NOMO-1 treated with dmso at 0.1 percent for 144 hours (cell line): ENCODE measurements around the gene SMOC2.

Experiments
- DNase-seq: peaks from one replicate; lab custom pipeline; 2025; ENCODE audit not compliant: unreplicated experiment; lab: John Stamatoyannopoulos, UW

Gene SMOC2

DNA sequence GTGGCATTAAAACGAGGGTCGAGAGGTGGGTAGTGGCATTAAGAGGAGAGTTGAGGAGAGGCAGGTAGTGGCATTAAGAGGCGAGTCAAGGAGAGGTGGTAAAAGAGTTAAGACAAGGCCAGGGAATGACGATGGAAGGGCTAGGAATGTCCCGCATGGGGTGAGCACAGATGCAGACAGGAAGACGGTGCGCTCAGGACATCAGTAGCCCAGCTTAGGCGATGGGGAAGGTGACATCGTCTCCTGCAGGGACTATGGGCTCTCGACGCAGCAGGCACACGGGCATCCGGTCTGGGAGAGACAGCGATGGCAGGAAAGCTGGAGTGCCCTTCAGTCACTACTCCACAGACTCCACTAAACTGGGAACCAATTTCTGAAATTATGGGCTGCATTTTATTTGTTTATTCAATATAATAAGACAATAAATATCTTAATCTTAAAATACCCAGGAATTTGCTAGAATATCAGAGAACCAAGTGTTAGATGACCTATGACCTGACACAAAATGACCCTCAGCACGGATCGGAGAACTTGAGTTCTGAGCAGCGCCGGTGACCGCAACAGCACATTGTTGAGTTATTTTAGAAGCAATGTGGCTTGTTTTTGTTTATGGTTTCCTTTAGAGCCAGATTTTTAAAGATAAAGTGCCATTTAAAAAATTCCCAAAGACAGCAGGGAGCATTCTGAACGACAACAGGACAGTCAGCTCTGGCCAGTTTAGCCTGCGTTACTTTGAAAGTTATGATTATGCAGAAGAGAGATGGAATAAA, 177.7 kb downstream of the SMOC2 start:
- no peak for DNase-seq

DNA sequence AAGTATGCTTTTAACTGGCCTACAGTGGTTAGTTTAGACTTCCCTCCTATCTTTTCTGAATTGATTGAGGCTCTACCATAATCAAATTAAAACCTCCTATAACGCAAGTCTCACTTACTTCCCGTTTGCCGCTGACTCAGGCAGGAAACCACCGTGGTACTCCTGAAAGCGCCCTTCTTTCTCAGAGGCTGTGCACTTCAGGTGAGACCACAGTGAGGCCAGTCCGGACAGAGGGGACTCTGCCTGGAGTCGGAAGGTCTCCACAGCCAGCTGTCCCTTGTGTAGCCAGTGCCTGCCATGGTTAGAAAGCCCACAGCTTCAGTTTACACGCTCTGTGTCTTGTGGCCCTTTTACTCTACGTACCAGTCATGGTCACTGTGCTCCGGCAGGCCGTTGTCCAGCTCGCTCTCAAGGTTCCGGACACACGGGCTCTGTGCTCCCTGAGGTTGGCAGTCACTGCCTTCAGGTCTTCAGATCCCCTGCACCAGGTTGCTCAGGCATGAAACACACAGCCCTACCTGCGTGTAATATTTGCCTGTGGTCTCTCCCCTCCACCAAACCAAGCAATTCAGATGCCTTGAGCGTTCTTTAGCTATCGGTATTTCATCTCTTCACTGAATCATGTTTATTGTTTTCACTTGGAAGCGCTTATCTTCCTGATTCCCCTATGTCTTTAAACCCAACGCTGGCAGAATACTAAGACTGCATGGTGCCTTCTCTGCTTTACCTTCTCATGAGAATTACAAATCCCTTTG, 178.8 kb downstream of the SMOC2 start:
- no peak for DNase-seq

DNA sequence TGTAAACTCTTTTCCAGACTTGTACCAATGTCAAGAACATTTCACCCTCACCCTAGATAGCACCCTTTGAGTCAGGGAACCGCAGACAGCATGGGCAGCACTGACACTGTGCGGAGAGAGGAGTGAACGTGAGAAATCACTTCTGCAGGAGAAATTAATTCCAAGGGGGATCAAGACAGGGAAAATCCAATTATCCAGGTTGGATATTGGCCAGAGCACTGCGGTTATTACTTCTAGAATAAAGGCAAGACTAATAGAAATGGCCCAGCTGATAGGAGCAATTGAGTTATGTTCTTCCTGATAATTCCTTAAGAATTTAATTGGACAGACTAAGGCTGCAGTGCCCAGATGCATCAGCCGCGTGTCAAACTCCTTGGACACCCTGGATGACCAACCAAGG, 179.6 kb downstream of the SMOC2 start:
- DNase-seq = no peak

DNA sequence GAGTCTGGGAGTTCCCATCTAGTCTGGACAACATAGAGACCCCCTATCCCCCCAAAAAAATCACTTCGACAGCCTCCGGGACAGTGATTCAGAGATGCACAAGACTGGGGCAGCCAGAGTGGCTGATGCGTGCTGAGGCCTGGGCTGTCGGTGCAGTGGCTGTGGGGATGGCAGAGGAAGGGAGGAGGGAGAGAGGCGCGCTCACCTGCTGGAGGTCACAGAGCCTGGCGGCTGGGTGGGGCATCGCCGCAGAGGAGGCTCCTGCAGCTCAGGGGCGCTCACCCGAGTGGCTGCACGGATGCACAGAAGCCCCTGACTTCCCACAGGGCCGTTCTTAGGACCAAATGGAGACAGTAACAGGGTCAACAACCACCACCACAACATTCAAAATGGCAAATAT, 182.8 kb downstream of the SMOC2 start:
- DNase-seq = no peak

DNA sequence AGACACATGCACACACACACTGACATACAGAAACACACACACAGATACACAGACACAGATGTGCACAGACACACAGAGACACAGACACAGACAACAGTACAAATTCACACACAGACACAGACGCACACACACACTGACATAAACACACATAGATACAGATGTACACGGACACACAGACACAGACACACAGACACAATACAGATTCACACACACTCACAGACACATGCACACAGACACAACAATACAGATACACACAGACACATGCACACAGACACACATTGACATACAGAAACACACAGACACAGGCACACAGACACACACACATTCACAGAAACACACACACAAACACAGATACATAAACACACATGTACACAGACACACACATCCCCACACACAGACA, 183.6 kb downstream of the SMOC2 start:
- DNase-seq = no peak

DNA sequence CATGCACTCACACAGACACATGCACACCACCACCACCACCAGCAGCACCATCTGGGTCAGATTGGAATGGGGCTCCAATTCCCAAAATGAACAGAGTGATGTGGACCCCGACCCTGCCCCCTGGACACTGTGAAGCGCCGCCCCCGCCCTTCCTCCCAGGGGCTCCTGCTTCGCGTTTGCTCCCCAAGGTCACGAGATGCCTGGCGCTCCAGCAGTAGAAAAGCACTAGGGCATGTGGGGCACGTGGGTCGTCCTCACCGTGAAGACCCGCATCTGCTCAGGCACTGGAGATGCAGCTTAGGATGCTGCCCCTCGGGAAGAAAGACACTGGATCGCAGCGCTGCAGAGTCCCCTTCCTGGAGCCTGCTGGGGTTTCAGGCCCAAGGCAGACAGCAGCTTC, 184.0 kb downstream of the SMOC2 start:
- DNase-seq = no peak

DNA sequence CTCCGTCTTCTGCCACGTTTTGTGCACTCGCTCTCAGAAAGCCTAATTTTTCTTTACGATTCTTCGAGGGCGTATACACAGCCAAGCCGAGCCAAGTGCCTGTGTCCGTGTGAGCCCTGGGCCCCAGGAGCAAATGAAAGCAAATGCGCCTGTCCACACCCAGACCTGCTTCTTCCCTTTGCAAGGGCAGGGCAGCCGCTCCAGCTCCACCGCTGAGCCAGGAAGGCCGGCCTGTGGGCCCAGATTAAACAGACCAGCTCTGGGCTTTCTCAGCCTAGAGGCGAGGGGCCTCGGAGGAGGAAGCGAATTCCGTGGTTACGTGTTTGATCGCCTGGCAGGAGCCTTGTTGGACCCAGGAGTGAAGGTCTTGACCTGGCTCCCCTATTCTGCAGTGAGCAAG, 184.6 kb downstream of the SMOC2 start:
- no peak for DNase-seq

DNA sequence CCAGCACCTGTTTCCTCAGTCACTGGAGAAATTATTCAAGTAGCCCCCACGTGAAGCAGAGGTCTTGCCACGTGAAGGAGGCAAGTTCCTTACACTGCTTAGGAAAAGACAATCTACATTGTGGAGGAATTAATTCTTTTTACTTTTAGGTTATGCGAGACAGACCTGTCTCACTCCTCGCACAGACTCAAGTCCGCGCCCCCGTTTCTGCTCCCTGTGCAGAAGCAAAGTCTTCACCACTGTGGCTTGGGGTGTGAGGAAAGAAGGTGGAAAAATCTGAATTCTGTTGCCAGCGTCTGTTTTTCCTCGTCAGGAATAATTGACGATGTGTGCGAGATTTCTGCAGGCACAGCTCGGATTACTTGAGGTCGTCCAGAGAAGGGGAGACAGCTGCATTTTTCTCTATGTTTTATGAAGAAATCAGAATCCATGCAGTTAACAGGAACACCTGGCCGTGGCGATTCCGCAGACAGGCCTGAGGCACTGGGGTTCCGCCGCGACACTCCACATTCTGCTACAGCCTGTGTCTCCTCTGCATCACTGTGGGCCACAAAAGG, 185.1 kb downstream of the SMOC2 start:
- no peak for DNase-seq

DNA sequence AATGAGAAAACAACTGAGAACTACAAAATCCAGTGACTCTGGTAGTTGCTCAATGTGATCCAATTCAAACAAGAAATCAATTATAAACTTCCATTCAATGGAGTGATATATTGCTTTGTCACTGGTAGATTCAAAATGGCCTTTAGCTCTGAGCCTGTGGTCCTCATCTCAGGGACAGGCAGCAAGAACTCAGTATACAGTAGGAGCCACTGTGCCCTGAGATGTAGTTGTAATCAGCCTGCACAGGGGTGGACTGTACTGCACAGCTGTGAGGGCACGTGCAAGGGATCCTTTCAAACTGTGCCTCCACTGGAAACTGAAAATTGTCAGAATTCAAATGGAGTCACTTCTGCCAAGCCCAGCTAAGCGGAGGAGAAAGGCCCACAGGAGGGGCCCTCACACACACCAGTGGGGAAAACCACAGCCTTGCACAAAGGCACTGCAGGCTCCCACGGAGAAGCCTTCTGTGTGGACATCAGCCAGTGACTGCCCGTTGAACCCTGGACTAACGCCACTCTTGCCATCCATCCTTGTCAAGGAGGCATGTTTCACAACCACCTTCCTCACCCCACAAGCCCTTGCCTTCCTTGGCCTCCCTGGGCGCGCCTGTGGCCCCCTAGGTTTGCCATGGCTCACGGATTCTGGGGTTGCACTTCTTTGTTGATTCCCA, 186.7 kb downstream of the SMOC2 start:
- no peak for DNase-seq

DNA sequence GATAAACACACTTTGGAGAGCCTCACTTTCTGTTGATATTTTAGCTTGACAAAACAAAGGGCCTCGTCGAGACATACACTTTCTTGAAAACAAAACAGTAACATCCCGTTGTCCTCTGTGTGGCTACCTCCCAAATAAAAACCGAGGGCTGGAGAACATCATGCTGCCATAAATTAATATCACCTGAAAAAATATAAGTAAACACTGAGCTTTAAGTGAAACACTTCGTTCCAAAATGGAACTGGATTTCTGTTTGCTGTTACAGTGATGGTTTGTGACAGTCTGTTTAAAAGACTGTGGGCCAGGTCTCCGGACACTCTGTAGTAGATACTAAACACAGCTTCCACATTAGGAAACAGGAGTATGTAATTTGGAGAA, 187.2 kb downstream of the SMOC2 start:
- no peak for DNase-seq

DNA sequence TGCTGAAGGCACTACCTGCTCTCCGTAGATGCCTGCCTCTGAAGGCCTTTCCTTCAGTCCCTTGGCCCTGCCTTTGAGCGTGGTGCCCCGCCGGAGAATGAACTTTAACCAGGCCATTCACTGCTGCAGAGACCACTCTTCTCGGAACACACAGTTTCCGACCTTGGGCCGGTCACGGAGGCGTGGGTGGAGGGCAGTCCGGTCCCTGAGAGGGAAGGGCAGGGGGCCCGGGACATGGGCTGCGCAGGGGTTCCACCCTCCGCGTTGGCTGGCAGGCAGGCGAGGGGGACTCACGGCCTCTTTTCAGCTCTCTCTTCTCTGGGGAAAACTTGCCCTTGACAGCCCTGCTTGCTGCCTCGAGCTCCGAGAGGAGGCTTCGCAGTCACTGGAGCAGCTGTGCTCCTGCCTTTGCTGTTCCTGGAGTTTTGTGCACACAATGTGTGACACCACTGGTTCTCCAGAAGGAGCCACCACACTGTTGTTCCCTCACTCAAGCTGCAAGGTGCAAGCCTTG, 187.8 kb downstream of the SMOC2 start:
- no peak for DNase-seq

DNA sequence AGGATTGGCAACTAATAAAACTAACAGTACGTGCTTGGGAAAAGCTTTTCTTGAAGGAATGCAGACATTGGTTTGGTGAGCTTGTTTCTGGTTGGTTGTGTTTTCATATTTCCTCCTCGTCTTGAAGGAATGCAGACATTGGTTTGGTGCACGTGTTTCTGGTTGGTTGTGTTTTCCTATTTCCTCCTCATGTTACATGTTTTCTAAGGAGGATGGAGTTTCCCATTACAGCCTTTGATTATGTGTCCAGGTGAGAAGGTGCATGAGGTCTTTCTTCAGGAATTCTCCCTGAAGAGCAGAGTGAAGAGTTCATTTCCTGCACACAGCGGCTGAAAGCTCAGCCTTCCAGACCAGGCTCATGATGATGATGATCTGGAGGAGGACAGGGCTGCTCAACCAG, 190.6 kb downstream of the SMOC2 start:
- DNase-seq = no peak

DNA sequence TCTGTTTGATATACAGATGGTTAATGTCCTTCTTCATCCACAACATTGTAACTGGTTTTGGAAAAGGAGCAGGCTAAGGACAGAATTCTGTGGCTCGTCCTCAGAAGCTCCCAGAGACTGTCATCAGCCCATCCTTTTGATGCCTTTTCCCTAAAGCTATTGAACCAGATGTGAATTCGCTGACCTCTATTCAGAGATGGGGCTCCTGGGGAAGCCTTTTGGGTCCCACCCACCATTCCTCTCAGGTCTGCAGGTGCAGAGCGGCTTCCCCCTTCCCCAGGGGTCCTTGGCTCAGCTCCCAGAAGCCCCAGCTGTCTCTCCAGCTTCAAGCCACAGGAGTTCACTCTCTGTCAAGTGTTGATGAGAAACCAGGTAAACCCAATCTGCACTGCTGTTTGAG, 191.7 kb downstream of the SMOC2 start:
- DNase-seq = no peak

DNA sequence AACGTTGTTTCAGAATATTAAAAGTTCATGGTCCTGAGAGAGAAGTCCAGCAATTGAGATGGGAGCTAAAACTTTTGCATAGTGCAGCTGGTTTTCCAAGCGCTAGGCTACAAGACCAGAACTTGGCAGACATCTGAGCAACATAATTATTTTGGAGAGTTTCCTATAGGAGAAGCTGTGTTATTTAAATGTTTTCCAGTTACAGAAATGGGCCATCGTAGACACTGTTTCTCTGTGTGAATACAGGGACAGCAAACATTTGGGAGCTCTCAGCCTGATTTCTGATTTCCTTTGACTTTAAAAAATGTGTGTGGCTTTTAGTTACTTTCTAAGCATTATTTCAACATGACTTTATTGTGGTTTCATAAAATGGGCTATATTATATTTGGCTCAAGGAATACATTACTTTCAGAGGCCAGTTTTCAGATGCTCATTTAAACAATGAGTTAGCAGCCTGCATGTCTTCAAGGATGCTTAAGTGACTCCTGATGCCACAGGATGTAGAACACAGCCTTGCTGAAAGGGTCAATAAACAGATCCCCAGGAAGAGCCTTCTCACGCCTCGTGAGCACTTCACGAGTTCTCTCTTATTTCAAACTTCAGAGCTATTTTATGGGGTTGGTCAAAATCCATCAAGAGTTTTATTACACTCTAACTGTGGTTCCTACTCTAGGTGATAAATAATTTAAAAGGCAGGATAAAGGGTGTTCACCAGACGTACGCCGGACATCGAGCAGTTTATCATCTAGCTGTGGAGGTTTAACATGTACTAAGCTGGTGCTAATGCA, 193.8 kb downstream of the SMOC2 start:
- DNase-seq = no peak

DNA sequence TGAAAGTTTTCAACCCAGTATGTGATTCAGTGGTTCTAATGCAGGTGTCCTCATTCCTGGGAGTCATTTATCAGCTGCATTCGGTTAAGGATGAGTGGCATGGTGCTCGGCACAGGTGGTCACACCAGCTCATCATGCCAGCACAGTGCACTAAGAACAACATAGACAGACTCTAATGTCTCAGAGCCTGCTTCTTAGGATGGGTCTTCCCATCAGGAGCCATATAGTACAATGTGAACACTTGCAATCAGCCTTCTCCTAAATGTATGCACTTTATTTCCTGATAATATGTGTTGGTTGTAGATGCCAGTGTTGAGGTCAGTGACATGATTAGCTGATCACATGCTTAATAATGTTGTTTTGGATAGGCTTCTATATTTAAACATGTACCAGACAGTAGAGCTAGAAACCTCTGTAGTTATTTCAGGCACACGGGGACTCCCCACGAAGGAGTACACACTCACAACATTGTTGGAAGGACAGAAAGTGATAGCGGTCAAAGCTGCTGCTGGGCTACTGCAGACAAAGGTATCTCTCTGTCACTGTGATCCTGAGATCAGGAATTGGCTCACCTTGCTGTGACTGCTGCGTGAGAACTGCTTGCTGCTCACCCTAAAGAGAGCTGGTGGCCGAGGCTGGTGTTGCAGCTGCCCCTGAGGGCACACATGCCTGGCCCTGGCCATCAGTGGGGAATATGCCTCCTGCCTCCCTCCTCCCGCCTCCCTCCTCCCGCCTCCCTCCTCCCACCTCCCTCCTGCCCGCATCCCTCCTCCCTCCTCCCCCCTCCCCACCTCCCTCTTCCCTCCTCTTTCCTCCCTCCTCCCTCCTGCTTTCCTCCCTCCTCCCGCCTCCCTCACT, 195.4 kb downstream of the SMOC2 start:
- no peak for DNase-seq

DNA sequence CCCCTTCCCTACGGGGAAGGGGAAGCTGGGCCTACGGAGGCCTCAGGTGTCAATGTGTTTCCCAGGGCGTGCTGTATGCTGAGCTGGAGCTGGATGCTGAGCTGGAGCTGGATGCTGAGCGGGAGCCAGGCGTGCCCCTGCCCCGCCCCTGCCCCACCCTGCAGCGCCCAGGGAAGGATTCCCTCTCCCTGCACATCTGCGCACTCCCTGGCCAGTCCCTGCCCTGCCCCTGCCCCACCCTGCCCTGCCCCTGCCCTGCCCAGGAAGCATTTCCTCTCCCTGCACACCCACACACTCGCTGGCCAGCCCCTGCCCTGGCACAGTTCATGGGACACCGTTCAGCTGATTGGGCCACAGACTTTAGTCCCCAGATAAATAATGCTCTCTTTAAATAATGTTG, 196.8 kb downstream of the SMOC2 start:
- no peak for DNase-seq

DNA sequence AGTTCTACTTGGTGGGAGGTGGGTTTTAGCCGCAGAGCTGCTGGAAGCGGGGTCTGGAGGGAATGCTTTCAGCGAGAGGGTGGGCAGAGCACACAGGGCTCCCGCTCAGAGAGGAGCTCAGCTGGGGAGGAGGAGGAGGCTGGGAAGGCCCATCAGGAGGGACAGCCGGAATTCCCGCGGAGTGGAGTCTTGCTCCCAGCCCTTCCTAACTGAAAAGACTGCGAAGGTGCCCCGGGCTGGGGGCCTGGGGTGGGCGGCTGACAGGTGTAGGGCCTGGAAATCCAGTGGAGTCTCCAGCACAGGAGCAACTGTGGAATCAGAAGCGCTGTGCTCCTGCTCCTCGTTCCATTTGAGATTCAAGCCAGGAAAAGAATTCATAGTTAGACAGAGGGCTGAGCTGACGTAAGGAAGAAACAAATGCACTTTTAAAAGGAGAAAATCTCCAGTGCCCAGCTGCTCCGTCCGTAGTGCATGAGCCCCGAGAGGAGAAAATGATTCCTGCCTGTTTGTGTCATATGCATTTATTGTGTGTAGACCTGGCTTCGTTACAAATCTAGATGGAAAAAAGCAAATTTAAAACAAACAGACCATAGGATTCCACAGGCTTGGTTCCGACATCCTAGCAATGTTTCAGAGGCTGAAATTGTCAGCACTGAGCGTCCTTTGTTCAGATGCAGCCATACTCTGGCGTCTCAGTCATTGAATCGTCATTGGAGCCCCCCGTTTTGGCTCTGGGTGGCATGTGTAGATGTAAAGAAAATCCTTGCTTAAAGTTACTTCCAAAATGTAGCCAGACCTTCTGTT, 197.7 kb downstream of the SMOC2 start:
- no peak for DNase-seq

DNA sequence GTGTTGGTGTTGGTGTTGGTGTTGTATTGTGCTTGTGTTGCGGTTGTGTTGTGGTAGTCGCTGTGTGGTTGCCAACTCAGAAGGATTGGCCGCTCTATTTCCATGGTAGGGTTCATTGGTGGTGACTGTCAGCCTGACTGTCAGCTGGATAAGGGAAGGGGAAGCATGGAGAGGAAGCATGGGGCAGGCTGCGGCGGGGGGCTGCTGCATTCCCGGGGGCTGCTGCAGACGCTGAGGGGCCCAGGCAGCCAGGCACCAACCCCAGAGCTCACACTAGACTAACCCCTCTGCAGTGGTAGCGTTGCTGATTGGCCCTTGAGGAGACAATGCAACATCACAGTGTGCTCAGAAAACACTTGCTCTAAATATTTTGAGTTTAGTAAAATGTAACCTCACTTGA, 199.2 kb downstream of the SMOC2 start:
- no peak for DNase-seq

DNA sequence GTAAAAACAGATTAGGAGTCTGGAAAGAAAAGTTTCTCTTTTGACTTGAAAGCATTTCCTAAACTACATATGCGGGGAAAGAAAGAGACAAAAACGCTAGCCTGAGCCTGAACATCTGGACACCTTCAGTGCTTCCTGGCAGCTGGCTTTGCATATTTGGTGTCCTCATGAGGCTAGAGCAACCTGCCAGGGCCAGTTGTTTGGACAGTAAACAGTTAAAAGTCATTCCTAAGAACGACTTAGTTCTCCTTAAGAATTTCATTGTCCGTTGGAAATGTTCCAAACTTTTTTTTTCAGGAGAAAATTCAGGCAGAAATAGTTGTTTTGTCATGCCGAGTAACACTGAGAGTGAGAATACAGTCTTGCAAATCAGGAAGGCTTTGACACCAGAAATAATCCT, 199.8 kb downstream of the SMOC2 start:
- no peak for DNase-seq
